Measurements from ENCODE around the gene CRTC3.
"Not testable (repeated sequence)": the region's sequence is repeated elsewhere in the genome, so short reads cannot be mapped to it uniquely, and the experiment has no call there.

The CRTC3 gene

DNA sequence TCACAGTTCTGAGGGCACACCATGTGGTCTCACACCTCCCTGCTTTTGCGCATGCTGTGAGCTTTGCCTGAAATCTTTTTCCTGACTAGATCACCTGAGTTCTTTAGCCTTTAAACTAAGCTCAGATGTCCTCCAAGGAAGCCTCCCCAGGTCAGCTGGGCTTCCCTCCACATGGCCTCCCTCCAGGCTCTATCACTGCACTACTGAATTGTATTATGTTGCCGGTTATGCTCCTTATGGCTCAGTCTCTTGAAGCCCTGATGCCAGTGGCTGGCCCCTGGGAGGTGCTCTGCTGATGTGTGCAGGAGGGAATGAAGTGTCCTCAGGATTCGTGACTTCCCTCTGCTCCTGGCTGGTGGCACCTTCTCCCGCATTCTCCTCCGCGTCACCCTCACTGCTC lies 94.1 kb downstream of the CRTC3 start:
- no peak for DNase-seq (ENCODE audit: low read depth)

- no peak for DNase-seq (ENCODE audit: low read depth)
Observed at GRCh38 chr15:90624278-90624981, 94.7 kb downstream of the CRTC3 start.

DNA sequence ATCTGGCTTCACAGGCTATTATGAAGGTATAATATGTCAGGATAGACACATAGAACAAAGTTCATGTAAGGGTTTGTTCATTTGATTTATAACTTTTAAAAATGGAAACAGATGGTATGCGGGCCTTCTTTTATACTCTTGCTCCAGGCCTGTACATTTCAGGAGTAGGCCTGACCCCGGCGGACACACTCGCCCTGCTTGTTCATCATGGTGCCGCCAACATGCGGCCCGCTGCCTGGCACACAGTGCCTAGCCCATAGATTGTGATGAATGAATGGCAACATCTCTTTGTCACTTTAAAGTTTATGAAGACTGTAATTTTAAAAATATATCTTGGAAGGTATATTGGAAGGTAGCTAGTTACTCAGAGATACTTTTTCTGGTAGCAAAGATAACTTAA lies 95.3 kb downstream of the CRTC3 start:
- DNase-seq (ENCODE audit: low read depth), result no peak

- no peak for DNase-seq (ENCODE audit: low read depth)
Observed at GRCh38 chr15:90629217-90629616, 99.5 kb downstream of the CRTC3 start.

DNA sequence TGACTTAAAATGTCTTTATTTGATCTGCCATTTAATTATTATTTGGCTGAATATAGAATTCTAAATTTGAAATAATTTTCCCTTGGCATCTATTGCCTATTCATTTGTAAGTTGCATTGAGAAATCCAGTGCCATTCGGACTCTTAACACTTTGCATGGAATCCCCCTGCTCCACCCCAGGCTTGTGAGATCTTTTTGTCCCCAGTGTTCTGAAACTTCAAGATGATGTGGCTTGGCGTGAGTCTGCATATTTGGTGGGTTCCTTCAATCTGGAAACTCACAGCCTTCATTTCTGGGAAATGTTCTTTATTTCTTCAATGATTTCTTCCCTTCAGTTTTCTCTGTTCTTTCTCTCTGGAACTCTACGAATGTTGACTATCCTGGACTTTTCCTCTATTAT lies 103.6 kb downstream of the CRTC3 start:
- DNase-seq (ENCODE audit: low read depth), result no peak

- DNase-seq (ENCODE audit: low read depth), result not testable (repeated sequence)
Observed at GRCh38 chr15:90636993-90637392, 107.3 kb downstream of the CRTC3 start.

- no peak for DNase-seq (ENCODE audit: low read depth)
Observed at GRCh38 chr15:90637693-90638092, 108.0 kb downstream of the CRTC3 start.

- no peak for DNase-seq (ENCODE audit: low read depth)
Observed at GRCh38 chr15:90638201-90638691, 108.5 kb downstream of the CRTC3 start.

DNA sequence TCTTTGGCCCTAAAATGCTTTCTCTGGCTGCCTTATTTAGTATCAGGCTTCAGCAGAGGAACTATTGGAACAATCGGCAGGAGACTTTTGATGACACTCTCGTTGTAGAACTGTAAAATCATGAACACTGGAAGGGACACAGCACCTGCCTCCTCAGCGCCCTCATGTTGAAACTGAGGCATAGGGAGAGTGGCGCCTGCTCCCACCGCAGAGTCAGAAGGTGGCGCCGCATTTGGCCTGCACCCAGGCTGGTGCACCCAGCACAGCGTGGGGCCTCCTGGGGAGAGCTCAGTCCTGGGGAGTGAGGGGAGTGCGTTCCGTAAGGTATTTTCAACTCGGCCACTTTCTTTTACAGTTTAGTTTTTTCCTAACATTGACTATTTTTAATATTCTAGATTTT lies 109.2 kb downstream of the CRTC3 start:
- DNase-seq (ENCODE audit: low read depth), result no peak

DNA sequence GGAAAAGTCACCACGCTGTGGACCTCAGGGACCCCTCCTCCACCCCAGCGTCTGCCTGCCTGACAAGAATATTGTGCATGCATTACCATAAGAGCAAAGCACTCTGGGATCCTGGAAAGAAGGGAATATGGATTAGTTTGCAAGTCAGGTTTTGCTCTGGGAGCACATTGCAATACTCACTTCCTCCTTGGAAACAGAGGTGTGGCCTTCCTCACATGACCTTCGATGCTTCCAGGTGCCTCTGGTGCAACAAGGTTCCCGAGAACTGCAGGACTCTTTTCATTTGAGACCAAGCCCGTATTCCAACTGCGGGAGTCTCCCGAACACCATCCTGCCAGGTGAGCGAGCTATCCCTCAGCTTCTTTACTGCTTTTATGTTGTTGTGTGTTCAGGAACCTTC lies 111.1 kb downstream of the CRTC3 start:
- DNase-seq (ENCODE audit: low read depth), result no peak

DNA sequence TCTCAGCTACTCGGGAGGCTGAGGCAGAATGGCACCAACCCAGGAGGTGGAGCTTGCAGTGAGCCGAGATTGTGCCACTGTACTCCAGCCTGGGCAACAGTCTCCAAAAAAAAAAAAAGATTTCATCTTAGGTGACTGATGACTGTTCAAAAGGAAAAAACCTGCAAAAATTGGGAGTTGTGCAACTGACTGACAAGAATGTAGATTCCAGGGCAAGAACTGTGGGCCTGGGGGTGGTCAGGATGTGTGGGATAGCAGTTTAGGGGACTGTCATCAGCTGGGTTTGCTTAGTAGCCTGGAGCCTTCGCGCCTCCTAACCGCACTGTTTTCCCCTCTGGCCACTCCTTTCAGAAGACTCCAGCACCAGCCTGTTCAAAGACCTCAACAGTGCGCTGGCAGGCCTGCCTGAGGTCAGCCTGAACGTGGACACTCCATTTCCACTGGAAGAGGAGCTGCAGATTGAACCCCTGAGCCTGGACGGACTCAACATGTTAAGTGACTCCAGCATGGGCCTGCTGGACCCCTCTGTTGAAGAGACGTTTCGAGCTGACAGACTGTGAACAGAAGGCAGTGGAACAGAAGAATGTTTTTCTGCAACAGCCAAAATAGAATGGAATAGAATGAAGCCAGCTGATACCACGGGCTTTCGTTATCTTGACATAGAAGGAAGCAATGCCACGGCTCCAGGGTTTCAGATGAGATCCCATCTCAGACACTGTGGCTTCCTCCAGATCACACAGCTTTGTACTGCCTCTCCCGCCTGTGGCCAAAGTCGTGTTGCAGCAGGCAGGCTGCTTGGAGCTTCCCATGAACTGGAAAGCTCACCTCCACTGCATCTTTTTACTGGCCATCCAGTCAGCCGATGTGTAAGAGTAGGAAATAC lies 112.1 kb downstream of the CRTC3 start:
- no peak for DNase-seq (ENCODE audit: low read depth)

DNA sequence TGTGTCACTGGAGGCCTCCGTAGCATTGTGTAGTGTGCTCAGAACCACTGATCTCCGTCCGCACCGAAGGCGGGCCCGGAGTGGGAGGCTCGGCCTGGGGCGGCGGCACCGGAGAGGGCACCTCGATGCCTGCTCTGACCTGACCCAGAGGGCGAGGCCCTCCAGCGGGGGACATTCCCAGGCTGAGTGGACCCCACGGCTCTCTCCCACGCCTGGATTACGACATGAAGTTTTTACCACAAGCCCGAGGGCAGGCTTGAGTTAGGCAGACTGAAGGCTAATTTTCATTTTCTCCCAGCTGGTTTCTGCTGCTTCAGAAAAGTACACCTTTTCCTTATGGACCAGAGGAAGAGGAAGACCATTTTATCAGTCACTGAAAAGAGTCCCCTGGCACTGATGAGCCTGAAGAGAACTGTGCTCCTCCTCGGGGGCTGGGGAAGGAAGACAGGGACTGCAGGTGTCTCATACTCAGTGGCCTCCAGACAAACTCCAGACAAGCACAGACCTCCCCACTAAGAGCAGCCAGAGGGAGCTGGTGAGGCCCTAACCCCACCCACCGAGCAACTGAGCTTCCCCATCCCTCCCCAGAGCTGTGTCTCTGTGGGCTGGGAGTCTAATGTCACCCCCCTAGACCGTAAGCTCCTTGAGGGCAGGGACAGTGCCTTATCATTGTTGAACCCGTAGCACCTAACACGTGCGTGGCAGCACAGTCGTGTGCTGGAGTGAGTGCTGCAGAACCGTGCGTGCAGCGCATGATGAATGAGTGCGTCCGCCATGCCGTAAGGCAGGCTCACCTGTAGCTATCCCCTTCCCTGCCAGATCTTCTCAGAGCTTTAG lies 113.0 kb downstream of the CRTC3 start:
- no peak for DNase-seq (ENCODE audit: low read depth)

- DNase-seq (ENCODE audit: low read depth), result no peak
Observed at GRCh38 chr15:90643301-90643632, 113.5 kb downstream of the CRTC3 start.

- DNase-seq (ENCODE audit: low read depth), result no peak
Observed at GRCh38 chr15:90644526-90644925, 114.8 kb downstream of the CRTC3 start.

DNA sequence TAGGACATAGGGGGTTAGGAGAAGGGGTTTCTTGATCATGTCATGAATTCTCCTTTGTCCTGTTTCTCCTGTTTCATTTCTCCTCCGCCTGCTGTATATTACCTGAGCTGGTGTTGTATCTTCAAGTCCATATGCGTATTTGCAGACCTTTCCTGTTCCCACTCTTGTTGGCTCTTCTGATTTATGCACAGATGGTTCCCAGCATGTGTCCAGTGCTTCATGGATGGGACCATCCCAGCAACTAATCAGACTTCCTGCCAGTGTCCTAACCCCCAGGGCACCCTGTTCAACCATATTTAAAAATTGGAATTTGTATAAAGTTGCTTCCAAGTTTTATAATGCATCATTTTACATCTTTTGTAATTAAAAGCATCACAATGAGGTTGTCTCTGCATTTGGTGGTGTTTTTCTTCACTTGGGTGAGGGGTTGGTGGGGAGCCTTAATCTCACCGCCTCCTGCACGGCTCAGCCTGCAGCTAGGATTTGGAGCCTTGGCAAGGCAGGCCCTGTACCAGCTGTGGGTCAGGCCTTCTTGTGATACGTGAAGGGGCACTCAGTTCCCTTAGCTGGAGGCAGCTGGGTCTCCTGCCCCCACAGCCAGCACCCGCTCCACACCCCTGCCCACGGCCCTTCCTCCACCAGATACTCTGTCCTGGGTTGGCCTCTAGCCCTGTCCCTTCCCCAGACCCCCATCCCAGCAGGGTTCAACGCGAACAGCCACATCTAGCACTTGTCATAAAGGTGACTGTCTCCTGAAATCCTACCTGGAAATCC lies 115.4 kb downstream of the CRTC3 start:
- DNase-seq (ENCODE audit: low read depth), result no peak

- DNase-seq (ENCODE audit: low read depth), result no peak
Observed at GRCh38 chr15:90645873-90646575, 116.3 kb downstream of the CRTC3 start.

DNA sequence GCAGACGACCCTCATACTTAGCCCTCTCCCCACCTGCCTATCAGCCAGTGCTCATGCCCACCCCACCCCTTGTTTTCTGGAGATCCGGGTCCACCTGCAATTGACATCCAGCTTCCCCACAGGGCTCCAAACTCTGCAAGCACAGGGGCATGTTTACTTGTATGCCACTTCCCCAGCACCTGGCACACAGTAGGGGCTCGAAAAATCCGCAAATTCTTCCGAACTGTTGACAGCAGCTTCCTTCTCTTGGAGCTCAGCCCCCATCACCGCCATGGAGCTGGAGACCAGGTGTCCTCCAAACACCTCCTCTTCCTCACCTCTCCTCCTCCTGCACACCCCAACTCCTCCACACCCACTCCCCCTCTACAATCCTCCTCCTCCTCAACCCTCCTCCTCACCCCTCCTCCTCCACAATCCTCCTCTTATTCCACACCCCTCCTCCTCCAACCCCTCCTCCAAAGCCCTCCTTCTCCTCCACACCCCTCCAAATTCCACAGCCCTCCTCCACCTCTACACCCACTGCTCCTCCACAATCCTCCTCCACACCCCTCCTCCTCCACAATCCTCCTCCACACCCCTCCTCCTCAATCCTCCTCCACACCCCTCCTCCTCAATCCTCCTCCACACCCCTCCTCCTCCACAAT lies 117.1 kb downstream of the CRTC3 start:
- DNase-seq (ENCODE audit: low read depth), result no peak

- DNase-seq (ENCODE audit: low read depth), result no peak
Observed at GRCh38 chr15:90647326-90647725, 117.6 kb downstream of the CRTC3 start.

DNA sequence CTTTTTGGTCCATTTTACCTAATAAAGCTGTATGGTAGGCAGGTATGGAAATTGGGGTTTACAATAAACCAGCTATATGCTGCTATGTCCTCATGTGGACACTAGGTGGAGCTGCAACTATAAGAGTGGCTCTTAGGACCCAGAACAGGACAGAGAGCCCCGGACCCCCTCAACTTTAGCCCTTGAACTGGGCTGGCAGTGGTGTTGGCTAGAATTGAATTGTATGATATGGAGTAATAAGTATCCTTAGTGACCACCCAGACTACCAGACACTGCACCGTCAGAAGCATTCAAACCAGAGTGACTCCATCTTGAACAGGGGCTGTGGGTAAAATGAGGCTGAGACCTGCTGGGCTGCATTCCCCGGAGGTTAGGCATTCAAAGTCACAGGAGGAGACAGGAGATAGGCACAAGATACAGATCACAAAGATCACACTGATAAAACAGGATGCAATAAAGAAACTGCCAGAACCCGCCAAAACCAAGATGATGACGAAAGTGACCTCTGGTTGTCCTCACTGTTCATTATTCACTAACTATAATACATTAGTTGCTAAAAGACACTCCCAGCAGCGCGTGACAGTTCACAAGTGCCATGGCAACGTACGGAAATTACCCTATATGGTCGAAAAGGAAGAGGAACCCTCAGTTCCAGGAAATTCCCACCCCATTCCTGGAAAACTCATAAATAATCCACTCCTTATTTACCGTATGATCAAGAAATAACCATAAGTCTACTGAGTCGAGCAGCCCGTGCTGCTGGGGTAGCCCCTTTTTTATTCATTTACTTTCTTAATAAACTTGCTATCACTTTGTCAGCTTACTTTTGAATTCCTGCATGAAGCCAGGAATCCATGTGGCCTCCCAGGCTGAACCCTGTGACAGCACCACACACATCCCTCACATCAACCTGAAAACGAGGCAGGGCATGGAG lies 118.7 kb downstream of the CRTC3 start:
- no peak for DNase-seq (ENCODE audit: low read depth)

Data from non-pigmented ciliary epithelial cell (primary cell).